Left cardiac atrium (tissue), 4 donors: ENCODE measurements around the gene NAP1L5. TPM values are rescaled to one million over a fixed set of nuclear protein-coding genes. Genes with fewer than 3 reads are reported as not detected.

Experiments
- ATAC-seq, 2 donors: fragments of 200-7000 bp; cut with Tn5 transposase; one replicate each; pipeline ENCODE4 v1.9.1; 2020; ENCODE audit warnings: mild to moderate bottlenecking in 2 of 2, moderate library complexity in 2 of 2
- DNase-seq: peaks from one replicate; pipeline ENCODE4 v3.0.0-alpha.2; 2020
- intact Hi-C, 2 donors: fragments of 100-400 bp; cut with DNase I; formaldehyde crosslinking; loops; one replicate each; pipeline versions ENCODE4 v1.14.1 to v1.15.1; 2022 to 2023
- total RNA-seq, 2 donors: library from RNA; stranded (reverse); fragmentation: NEBNext Ultra II Directional; extraction: Animal tissue kit (Norgen Biotek cat#: 25700); gene quantifications; one replicate each; pipeline ENCODE4 v1.2.1, GENCODE V29; 2021
- donor health status: DM: no; HTN: yes; CAD: no.
- donor health status: DM: no; HTN: yes; CAD: no; lungs with severe emphysema.
- donor health status: DM: yes; HTN: yes; CAD: no.
- donor health status: Dilated cardiomyopathy.

Gene NAP1L5
- total RNA-seq, 2 donors from 2014 or later = 4.9 to 12.4 TPM

DNA sequence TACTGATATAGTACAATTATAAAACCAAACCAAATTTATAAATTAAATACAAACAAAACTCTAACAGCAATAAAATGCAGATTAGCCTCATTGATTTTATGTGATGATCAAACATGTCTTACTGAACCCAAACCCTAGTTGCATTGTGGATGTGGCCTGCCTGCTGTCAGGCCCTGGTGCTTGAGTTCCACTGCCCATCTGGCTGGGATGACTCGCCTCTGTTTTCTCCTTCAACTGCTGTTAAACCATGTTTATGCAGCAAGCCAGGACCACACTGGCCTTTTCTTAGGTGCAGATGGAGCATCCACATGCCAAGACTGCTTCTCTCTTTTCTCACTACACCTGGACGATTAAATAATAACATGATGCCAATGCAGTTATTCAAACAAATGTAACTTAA is 22.6 kb downstream of the NAP1L5 start:
- intact Hi-C loops = no loop called here
- ATAC-seq (no peak), DNase-seq (no peak)

DNA sequence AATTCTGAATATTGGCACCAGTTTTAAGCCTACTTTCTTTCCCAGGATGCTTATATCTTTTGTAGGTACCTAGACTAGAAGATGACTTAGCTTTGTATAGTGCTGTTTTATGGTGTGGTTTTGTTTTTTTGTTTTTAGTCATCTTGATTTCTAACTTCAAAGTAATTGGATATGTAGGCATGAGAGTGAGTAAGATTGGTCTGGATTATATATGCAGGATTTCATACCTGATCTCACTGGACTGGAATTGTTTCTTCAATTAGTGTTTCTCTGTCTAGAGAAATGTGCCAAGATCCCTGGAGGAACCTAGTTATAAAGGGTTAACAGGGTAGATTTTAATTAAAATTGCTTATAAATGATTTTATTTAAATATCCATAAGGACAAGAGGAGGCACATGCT is 23.1 kb downstream of the NAP1L5 start:
- ATAC-seq = no peak
- intact Hi-C loops = no loop called here
- no peak for DNase-seq

DNA sequence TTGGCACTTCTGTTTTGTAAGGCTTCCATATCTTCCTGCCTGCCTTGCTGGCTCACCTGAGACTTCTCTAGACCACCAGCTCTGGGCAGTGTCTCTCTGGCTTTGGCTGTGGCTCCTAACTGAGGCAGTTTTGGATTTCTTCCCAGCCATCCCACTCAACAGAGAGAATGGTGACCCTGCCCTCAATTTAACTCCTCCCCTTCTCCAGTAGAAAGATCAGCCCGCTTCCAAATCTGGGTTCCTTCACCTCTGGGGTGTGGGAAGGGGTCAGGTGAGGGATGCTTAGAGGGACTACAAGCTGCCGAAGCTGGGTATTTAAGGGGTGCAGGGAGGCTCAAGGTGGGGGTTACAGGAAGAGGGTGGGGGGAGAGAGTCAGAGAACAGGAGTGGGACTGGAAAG is 23.7 kb downstream of the NAP1L5 start:
- intact Hi-C loops = no loop called here
- no peak for DNase-seq

GRCh38 chr4:88672987-88673386 is 24.6 kb downstream of the NAP1L5 start:
- intact Hi-C loops = no loop called here
- no peak for DNase-seq
- peak; percentile 32 to 38 for ATAC-seq

More for the DNA sequence above, 23.7 kb downstream of the NAP1L5 start:
- ATAC-seq = no peak

GRCh38 chr4:88661739-88662138 is 35.9 kb downstream of the NAP1L5 start:
- no peak for ATAC-seq
- no peak for DNase-seq
- intact Hi-C loops = no loop called here

GRCh38 chr4:88660446-88661294 is 37.0 kb downstream of the NAP1L5 start:
- intact Hi-C loops = no loop called here
- ATAC-seq (no peak), DNase-seq (no peak)

DNA sequence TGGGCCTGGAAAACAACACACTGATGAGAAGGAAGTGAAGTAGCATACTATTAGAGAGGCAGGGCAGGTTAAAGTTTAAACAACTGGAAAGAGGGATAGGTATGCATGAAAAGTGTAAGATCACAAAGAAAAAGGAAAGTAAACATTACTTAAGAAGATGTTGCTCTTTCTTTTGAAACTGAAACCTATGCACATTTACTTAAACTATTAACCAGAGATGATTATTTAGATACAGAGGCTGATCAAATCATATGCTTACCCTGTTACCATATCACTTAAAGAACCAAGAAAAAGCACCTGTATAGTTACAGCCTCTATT is 37.8 kb downstream of the NAP1L5 start:
- ATAC-seq (no peak), DNase-seq (no peak)

DNA sequence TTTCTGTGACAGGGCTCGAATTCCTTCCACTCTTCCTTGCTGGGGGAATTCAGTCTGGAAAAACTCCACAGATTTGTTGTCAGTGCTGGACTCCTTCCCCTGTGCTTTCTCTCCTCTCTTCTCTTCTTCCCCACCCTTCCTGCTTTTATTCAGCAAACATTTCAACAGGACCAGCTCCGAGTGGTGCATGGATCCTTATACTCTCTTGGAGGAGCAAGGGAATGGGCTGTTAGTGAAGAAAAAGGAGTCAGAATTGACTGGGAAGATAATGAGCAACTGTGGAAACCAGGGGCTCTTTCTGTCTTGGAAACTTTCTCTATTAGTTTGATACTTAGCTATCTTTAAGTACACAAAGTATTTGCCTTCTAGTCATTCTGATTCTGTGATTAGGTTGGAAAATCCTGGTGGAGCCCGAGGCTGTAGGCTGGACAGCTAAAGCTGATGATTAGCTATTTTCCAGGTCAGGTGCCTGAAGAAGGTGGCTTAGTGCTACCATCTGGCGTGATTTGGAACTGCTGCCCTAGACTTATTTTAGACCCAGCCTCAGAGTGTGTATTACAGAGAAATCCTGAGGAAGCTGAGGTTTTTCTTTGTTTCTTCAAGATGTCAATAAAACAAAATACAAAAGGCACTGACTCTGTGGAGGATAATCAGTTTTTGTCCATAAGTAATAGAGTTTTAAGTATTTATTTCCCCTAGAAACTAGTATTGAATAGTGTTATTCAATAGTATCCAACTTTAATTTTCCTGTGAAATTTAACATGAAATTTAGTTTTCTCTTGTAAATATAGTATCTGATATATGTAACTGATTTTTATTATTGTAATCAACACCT is 38.4 kb downstream of the NAP1L5 start:
- DNase-seq = peak; percentile 56
- intact Hi-C loops = loop anchor here (1.0 to 10.0 kb wide), 3 partner anchors 64 to 122 kb away; partner anchors contain the start of gene HERC3 (in 1 of the 2)
- peak; percentile 96 for ATAC-seq

More for the DNA sequence above, 37.8 kb downstream of the NAP1L5 start:
- intact Hi-C loops = loop anchor here (1.0 to 10.0 kb wide), 3 partner anchors 65 to 123 kb away; partner anchors contain the start of gene HERC3 (in 1 of the 2)

- intact Hi-C loops = loop anchor here (5.0 to 10.0 kb wide), 2 partner anchors 60 to 118 kb away; partner anchors contain the start of gene HERC3 (in 1 of the 2)
- DNase-seq = no peak
- no peak for ATAC-seq
Observed at GRCh38 chr4:88655226-88655625, 42.4 kb downstream of the NAP1L5 start.

GRCh38 chr4:88653371-88653946 is 44.2 kb downstream of the NAP1L5 start:
- DNase-seq = no peak
- no peak for ATAC-seq
- intact Hi-C loops = loop anchor here in 1 of 2 donors (10.0 kb wide), 1 partner anchor 59 kb away; the partner anchor contains the start of gene HERC3

DNA sequence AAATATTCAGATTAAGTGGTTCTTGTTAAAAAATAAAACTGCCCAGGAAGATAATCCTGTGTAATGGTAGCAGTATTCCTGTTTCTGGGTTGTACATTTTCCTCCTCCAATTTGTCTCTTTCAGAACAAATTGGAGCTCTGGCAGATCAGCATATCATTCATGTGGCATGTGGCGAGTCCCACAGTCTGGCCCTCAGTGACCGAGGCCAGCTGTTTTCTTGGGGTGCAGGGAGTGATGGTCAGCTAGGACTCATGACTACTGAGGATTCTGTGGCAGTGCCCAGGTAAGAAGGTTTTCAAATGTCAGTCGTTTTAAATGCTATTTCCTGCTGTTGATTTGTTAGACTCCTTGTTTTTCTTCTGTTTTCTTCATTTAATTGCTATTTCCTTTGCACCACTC is 47.9 kb downstream of the NAP1L5 start:
- intact Hi-C loops = loop anchor here in 1 of 2 donors (10.0 kb wide), 1 partner anchor 55 kb away; the partner anchor contains the start of gene HERC3
- no peak for ATAC-seq
- DNase-seq = no peak

DNA sequence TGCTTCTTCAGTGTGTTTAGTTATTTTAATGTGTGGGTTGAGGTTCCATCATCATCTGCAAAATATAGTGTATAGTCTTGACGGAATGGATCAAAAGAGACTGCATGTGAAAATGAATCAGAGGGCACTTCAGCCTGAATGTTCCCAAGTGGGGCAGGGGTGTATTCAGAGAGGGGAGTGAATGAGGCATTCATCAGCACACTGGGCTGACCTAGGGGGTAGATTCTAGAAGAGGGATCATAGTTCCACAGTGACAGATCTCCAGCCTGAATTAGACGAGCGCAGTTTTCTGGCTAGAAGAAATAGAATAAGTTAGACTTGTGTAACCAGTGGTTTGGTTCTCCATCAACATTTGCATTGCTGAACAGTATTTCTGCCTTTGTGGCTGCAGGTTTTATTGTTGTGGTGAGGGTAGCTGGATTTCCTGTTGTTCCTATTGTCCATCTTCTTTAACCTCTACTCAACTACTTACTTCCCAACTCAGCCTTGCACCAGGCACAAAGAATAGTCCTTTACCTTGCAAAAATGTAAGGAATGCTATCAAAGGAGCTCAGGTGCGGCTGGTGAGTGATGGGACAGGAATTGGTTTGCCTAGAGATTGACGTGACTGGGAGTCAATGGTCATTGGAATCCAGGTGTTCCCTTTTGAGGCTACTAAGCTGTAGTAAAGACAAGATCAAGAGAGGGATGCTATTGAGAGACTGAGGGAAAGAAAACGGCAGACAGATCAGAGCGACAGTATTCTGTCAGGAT is 50.9 kb downstream of the NAP1L5 start:
- intact Hi-C loops = no loop called here
- DNase-seq = no peak
- no peak for ATAC-seq

GRCh38 chr4:88645994-88646393 is 51.6 kb downstream of the NAP1L5 start:
- DNase-seq (no peak), ATAC-seq (no peak)
- intact Hi-C loops = no loop called here

Other genes starting within 250 kb of the NAP1L5 start
- 1 to 10 TPM; 2.4 to 3.7 TPM for gene HERC5, start 240.7 kb downstream of the NAP1L5 start, total RNA-seq
- gene PYURF, start 174.1 kb downstream of the NAP1L5 start, total RNA-seq = 10 to 100 TPM; 53.4 to 59.5 TPM
- gene HERC3, start 105.3 kb downstream of the NAP1L5 start, total RNA-seq = 10 to 100 TPM; 41.9 to 45.9 TPM